Stomach (tissue), 9 donors: Measurements from ENCODE around the gene TCHP. TPM values are rescaled to one million over a fixed set of nuclear protein-coding genes. Genes with fewer than 3 reads are reported as not detected.

ENCODE experiments used
- DNase-seq, 2 donors: peaks; one replicate each; pipeline versions ENCODE4 v3.0.0 to v3.0.0-alpha.2; 2013 to 2019
- H3K27ac ChIP-seq, 5 donors: fragments of 200-600 bp in 4 of 5; sonication (generic) in 4 of 5; one replicate each; pipeline ENCODE4 v1.5.1; 2013 to 2019; ENCODE audit warnings: mild to moderate bottlenecking in 1 of 5, moderate library complexity in 1 of 5
- H3K27me3 ChIP-seq, 3 donors: fragments of 200-600 bp; sonication (generic); one replicate each; pipeline ENCODE4 v1.5.1; 2017 to 2019; ENCODE audit warnings: mixed run types in 1 of 3
- H3K36me3 ChIP-seq, 4 donors: fragments of 200-600 bp; sonication (generic); 1 replicate in 3 of 4; 2 replicates in 1 of 4; pipeline ENCODE4 v1.5.1; 2016 to 2019
- H3K4me1 ChIP-seq, 4 donors: fragments of 200-600 bp; sonication (generic); one replicate each; pipeline ENCODE4 v1.5.1; 2016 to 2019
- H3K4me3 ChIP-seq, 4 donors: fragments of 200-600 bp; sonication (generic) in 3 of 4; one replicate each; pipeline ENCODE4 v1.5.1; 2016 to 2019; ENCODE audit warnings: mild to moderate bottlenecking in 1 of 4
- H3K9me3 ChIP-seq, 4 donors: fragments of 200-600 bp; sonication (generic); one replicate each; pipeline ENCODE4 v1.5.1; 2016 to 2019
- EP300 ChIP-seq: sonication (generic); formaldehyde crosslinking; IDR thresholded peaks from one replicate; pipeline ENCODE4 v1.6.1; 2017; ENCODE audit warnings: antibody characterized with exemption
- POLR2A ChIP-seq, 4 donors: fragments of 450-650 bp; IDR thresholded peaks; one replicate each; pipeline ENCODE4 v1.6.1; 2016; ENCODE audit warnings: antibody characterized with exemption in 4 of 4, control low read depth in 2 of 4, mild to moderate bottlenecking in 1 of 4, moderate library complexity in 1 of 4
- POLR2AphosphoS5 ChIP-seq, 3 donors: sonication (generic); formaldehyde crosslinking; IDR thresholded peaks; one replicate each; pipeline ENCODE4 v1.6.1; 2016; ENCODE audit warnings: antibody characterized with exemption in 3 of 3
- WGBS, 5 donors: extraction: QIAGEN DNeasy Blood & Tissue Kit in 3 of 5; methylation state at CpG; one replicate each; pipeline versions ENCODE4 v1.1.5 to v1.1.7; 2013 to 2018; 5-methylcytosine and 5-hydroxymethylcytosine counted together
- intact Hi-C: fragments of 100-400 bp; cut with DNase I; formaldehyde crosslinking; loops from one replicate; pipeline ENCODE4 v1.15.1; 2023; ENCODE audit warnings: low total_unique reads
- polyA plus RNA-seq, 3 donors: library from polyadenylated mRNA; stranded (reverse); fragments of 200-250 nt; gene quantifications; one replicate each; pipeline ENCODE4 v1.2.3, GENCODE V29; 2013
- total RNA-seq, 5 donors: library from RNA; depleted of rRNA; stranded (reverse); fragments of >200 nt; gene quantifications; one replicate each; pipeline versions ENCODE4 v1.1.0 to v1.2.3, GENCODE V29; 2014 to 2016
- TF ChIP-seq, protein P1 (sequence below), 7 experiments: fragments of 450-650 bp in 4 of 7; fragments of 200-600 bp in 3 of 7; sonication (generic) in 3 of 7; IDR thresholded peaks; one replicate each; pipeline ENCODE4 v1.5.1; 2016 to 2019; ENCODE audit warnings: antibody characterized with exemption in 7 of 7, control low read depth in 2 of 7, mild to moderate bottlenecking in 1 of 7
- donor health status: healthy with polysubstance abuse.
- donor health status: Bipolar disorder and iron deficiency.
- donor health status: healthy.

The TCHP gene
- total and polyA plus RNA-seq, 8 donors: 7.9 to 45.5 (median 14.7) TPM

- Histone ChIP-seq H3K27me3 (no peaks in the 10 kb centered on the region), H3K36me3 (peaks cover 71 to 77% (median 76%) of the 10 kb centered on the region in 4 donors), H3K4me1 (peaks cover 16 to 22% (median 20%) of the 10 kb centered on the region in 4 donors), H3K4me3 (no peak overlapping the region), H3K9me3 (no peaks in the 10 kb centered on the region), H3K27ac (no peak overlapping the region)
- TF ChIP-seq EP300 (no peak), POLR2A (IDR thresholded peaks at IDR 0.05) (no peak), POLR2AphosphoS5 (IDR thresholded peaks at IDR 0.05) (no peak)
- TF ChIP-seq, protein P1, sequence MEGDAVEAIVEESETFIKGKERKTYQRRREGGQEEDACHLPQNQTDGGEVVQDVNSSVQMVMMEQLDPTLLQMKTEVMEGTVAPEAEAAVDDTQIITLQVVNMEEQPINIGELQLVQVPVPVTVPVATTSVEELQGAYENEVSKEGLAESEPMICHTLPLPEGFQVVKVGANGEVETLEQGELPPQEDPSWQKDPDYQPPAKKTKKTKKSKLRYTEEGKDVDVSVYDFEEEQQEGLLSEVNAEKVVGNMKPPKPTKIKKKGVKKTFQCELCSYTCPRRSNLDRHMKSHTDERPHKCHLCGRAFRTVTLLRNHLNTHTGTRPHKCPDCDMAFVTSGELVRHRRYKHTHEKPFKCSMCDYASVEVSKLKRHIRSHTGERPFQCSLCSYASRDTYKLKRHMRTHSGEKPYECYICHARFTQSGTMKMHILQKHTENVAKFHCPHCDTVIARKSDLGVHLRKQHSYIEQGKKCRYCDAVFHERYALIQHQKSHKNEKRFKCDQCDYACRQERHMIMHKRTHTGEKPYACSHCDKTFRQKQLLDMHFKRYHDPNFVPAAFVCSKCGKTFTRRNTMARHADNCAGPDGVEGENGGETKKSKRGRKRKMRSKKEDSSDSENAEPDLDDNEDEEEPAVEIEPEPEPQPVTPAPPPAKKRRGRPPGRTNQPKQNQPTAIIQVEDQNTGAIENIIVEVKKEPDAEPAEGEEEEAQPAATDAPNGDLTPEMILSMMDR (IDR thresholded peaks at IDR 0.05): no peak
- no peak for DNase-seq
- 87 to 95% (median 91%) methylated on average over 10 of the region's 10 CpGs for WGBS, 5 donors
- intact Hi-C loops: no loop called here
These were observed 5.2 kb downstream of the TCHP start for GRCh38 chr12:109905301-109905700.

DNA sequence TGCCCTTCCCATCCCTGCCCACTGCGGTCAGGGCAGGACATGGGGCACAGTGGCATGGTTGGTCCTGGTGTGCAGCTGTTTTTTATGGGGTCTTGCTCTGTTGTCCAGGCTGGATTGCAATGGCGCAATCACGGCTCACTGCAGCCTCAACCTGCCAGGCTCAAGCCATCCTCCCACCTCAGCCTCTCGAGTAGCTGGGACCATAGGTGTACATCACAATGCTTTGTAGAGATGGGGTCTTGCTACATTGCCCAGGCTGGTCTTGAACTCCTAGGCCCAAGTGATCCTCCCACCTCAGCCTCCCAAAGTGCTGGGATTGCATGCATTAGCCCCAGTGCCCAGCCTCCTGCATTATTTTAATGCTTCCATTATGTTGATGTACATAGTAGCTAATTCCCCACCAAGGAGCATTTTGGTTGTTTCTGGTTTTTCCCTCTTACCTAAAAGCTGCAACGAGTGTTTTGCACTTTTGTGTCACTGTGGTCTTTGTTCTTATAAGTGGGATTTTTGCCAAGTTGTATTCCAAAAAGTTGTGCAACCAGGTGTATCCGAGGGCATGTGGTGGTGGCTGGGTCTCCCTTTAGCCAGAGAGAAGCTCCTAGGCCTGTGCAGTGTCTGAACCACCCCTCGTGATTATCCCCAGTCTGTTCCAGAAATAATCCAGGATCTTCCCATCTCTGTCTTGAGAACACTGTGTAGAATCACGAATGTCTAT is 10.3 kb downstream of the TCHP start:
- intact Hi-C loops: no loop called here
- no peaks in the 10 kb centered on the region for H3K27me3 ChIP-seq
- no peaks in the 10 kb centered on the region for H3K4me1 ChIP-seq
- H3K27ac ChIP-seq: no peak overlapping the region
- TF ChIP-seq POLR2A (IDR thresholded peaks at IDR 0.05): no peak
- TF ChIP-seq EP300: no peak
- TF ChIP-seq, protein P1 (IDR thresholded peaks at IDR 0.05): no peak
- no peak for TF ChIP-seq POLR2AphosphoS5 (IDR thresholded peaks at IDR 0.05)
- no peaks in the 10 kb centered on the region for H3K9me3 ChIP-seq
- H3K4me3 ChIP-seq: no peak overlapping the region
- no peak for DNase-seq
- H3K36me3 ChIP-seq: peaks cover 72 to 100% (median 100%) of the 10 kb centered on the region in 4 donors
- 81 to 94% (median 85%) methylated on average over 8 of the region's 8 CpGs for WGBS, 5 donors

- Histone ChIP-seq H3K36me3 (peaks cover 72 to 100% (median 100%) of the 10 kb centered on the region in 4 donors), H3K27ac (no peak overlapping the region), H3K27me3 (no peaks in the 10 kb centered on the region), H3K9me3 (no peaks in the 10 kb centered on the region), H3K4me1 (no peaks in the 10 kb centered on the region), H3K4me3 (no peak overlapping the region)
- TF ChIP-seq POLR2A (IDR thresholded peaks at IDR 0.05): no peak
- no peak for TF ChIP-seq POLR2AphosphoS5 (IDR thresholded peaks at IDR 0.05)
- TF ChIP-seq, protein P1 (IDR thresholded peaks at IDR 0.05): peak in 1 of 7 experiments; percentile 6
- TF ChIP-seq EP300: no peak
- DNase-seq: no peak
- intact Hi-C loops: no loop called here
- WGBS, 5 donors: 72 to 79% (median 76%) methylated on average over 4 to 12 of the region's 12 CpGs
These were observed 10.9 kb downstream of the TCHP start for GRCh38 chr12:109910969-109911348.

DNA sequence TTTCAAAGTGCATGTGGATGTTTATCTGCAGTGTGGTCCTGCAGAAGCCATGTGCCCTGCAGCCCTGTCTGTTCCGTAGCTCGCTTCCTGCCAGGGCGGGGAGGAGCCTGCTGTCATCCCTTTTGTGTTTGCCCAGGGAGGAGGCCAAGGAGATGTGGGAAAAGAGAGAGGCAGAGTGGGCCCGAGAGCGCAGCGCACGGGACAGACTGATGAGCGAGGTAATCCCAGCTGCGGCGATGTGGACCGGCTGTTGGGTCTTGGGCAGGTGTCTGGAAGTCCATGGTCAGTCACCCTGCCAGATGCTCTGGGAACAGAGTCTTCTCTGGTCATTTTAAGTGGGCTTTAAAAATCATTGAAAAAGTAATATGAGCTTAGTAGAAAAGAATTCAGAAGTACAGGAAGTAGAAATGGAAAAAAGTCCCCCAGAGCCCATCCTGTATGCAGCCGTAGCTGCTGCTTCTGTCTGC is 12.8 kb downstream of the TCHP start:
- Histone ChIP-seq H3K36me3 (peaks cover 72 to 100% (median 100%) of the 10 kb centered on the region in 4 donors), H3K4me1 (no peaks in the 10 kb centered on the region), H3K27ac (no peak overlapping the region), H3K9me3 (no peaks in the 10 kb centered on the region), H3K27me3 (no peaks in the 10 kb centered on the region), H3K4me3 (no peak overlapping the region)
- intact Hi-C loops: no loop called here
- DNase-seq: no peak
- TF ChIP-seq POLR2A (IDR thresholded peaks at IDR 0.05) (no peak), POLR2AphosphoS5 (IDR thresholded peaks at IDR 0.05) (no peak), EP300 (no peak)
- TF ChIP-seq, protein P1 (IDR thresholded peaks at IDR 0.05): no peak
- 82 to 92% (median 88%) methylated on average over 12 of the region's 12 CpGs for WGBS, 5 donors
